SH-SY5Y (cell line): ENCODE results near the gene TMBIM4.

Experiments used
- GATA2 ChIP-seq: IDR thresholded peaks from 2 replicates; pipeline ENCODE4 v1.6.1; 2011; ENCODE audit warnings: mild to moderate bottlenecking, low read depth, low read length
- GATA3 ChIP-seq: IDR thresholded peaks from 2 replicates; pipeline ENCODE4 v1.6.1; 2011; ENCODE audit warnings: low read depth, mild to moderate bottlenecking, low read length, moderate library complexity

- TF ChIP-seq GATA2 = no peak
- TF ChIP-seq GATA3 = no peak
Observed at GRCh38 chr12:66117242-66117641, 52.6 kb downstream of the TMBIM4 start.
